Head of caudate nucleus (tissue), 42 donors: ENCODE results near the gene WIPF3.

Experiments
- DNase-seq, 42 donors: peaks; one replicate each; pipeline versions ENCODE4 v3.0.0 to v3.0.0-alpha.2; 2020 to 2021; ENCODE audit warnings: mixed read lengths in 7 of 42
- intact Hi-C: fragments of 100-400 bp; cut with DNase I; formaldehyde crosslinking; loops from one replicate; pipeline ENCODE4 v1.15.0; 2022

The WIPF3 gene, protein sequence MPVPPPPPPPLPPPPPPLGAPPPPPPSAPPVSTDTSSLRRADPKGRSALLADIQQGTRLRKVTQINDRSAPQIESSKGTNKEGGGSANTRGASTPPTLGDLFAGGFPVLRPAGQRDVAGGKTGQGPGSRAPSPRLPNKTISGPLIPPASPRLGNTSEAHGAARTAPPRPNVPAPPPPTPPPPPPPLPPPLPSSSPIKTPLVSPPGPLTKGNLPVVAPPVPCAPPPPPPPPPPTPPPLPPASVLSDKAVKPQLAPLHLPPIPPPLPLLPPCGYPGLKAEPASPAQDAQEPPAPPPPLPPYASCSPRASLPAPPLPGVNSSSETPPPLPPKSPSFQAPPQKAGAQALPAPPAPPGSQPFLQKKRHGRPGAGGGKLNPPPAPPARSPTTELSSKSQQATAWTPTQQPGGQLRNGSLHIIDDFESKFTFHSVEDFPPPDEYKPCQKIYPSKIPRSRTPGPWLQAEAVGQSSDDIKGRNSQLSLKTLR

DNA sequence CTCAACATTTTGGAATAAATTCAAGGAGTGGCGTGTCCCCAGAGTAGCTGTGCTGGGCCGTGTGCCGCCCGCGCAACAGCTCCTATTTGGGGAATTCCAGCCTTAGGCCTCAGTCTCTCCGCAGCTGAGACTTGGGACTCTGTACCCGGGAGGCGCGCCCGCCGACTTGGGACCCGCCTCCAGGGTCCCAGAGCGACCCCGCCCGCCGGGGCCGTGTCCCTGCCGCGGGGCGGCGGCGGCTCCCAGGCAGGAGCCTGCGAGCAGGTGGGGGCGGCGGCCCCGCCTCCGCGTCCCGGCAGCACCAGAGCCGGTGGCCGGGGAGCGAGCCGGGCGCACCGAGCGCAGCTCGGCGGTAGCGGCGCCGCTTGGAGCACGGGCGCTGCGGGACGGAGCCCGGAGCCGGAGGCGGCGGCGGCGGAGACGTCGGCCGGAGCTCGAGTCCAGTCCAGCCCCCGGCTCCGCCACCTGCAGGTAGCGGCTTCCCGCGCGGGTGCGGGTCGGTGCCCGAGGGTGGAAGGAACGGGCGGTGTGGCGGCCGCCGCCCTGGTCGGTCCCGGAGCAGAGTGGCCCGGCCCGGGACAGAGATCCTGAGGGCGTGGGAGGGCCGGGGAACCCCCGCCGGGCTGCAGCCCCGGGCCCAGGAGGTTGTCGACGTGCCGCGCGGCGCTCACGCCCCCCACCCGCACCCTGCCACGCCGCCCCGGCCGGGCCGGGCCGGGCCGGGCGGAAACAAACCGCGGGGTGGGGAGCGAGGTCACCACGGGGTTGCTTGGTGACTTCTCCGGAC is at the start of gene WIPF3:
WIPF3 (plus strand) TSS at position 301 of the 787 bp plus-strand sequence. CDS start 28,217 bp downstream, outside the sequence.
- intact Hi-C loops = no loop called here
- DNase-seq = peak in 27 of 42 donors; percentile 10 to 68 (median 42)

DNA sequence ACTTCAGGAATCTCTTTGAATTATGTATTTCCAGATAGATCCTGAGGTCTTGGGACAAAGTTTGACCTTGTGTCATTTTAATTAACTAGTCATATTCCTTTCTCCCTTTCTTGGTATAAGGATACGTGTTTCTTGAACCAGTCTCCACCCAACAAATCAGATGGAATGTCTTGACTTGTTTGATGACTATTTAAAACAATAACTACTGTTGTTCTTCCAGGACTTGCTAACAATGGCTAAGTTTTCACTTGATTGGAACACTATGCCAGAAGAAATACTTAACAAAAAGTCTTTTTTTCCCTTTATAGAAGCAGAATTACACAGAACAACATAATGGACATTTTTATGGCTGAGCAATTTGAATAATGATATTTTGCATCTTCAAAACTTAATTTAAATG is 43.0 kb upstream of the WIPF3 start:
- no peak for DNase-seq
- intact Hi-C loops = no loop called here

DNA sequence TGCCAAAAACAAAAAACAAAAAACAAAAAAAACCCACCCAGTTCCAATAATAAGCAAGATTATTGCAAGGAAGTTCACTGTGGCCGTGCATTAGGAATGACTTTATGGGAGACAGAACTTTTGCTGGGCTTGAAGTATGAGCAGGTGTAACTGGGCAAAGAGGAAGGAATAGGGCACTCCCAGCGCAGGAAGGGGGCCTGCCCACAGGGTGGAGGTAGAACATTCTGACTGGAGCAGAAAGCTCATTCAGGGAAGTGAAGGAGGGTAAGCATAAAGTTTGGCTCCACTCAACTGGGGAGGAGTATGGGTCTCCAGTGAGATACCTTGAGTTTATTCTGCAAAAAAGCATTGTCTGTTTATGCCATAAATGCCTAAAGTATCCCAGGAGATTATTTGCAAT is 42.1 kb upstream of the WIPF3 start:
- no peak for DNase-seq
- intact Hi-C loops = no loop called here

DNA sequence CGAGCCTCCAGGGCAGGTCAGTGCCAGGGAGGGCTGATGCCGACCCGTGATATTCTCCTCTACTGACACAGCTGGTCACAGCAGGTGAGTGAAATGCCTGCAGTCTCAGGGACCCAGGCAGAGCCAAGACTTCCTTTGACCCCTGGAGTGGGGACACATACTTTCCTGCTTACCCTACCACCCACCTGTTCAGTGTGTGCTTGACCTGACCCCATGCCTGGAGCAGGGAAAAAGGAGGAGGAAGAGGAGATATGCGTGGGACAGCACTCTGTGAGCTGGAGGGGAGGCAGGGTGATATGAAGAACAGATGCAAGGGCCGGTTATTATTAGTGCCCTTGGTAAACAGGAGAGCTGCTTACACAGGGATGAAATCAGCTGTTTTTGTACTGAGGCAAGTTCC is 40.8 kb upstream of the WIPF3 start:
- DNase-seq = no peak
- intact Hi-C loops = no loop called here

DNA sequence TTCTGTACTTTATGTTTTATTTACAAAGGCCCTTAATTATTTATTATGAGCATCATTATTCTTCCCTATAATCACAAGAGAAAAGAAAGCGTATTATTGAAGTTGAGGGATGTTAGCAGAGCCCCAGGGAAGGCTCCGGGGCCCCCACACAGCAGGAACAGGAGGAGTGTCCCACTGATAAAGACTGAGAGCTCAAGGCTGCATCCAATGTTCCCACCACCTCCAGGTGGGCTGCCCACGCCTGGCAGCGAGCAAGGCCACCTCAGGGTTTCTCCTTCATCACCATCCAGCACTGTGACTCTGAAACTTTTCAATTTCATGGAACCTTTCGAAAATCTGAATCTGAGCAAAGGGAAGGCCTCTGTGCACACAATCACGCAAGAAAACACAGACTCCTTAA is 35.9 kb upstream of the WIPF3 start:
- DNase-seq = no peak
- intact Hi-C loops = no loop called here

DNA sequence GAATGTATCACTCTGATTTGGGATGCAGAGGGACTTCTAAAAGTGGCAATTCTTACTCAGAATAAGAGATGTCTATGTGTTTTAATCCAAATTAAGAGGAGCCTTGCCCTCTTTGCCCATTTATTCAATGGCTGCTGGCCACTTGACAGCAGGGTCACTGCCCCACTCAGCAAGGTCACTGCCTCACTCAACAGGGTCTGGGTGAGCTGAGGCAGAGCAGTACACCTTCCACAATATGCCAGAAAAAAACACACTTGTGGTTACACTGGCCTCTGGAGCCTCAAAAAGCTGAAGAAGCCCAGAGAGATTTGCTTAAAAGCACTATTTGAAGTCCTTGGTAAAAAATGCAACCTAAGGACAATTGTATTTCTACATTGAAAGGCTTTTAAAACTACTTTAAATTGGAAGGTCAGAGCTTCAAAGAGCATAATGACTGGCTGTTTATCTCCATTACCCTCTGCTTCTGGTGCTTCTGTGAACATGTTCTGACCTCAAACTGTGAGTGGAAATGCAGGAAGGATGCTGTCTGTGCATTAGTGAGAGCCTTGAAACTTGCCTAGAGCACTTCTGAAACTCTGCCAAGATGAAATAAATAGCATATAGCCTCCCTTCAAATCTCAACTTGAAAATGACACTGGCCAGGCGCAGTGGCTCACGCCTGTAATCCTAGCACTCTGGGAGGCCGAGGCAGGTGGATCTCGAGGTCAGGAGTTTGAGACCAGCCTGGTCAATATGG is 35.1 kb upstream of the WIPF3 start:
- intact Hi-C loops = no loop called here
- no peak for DNase-seq

DNA sequence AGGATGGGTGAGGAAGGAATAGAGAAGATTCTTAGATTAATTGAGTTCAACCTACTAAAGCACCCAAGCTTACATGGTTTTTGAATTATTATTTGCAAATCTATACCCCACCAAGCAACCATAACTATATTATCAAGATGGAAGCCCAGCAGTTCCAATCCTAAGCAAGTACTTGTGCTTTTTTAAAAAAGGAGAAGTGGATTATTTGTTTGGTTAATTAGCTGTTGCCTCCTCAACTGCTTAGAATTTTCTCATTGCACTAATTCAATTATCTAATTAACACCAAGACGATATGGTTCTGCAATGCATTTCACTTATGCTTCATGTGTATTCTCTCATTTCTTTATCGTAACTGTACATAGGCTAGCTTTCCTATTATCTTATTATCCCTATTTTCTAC is 27.3 kb upstream of the WIPF3 start:
- no peak for DNase-seq
- intact Hi-C loops = no loop called here

DNA sequence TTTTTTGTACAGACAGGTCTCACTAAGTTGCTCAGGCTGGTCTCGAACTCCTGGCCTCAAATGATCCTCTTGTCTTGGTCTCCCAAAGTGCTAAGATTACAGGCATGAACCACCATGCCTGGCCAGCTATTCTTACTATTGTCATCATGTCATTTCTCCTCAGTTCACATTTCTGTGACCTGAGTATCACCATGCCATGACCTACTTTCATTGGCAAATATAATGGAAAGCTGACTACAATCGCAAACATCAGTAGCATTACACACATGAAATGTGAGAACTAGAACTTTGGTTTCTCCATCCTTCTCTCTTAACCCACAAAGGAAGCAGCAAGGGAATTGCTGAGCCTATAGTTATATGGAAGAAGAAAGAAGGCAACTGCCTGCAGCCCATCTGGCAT is 26.0 kb upstream of the WIPF3 start:
- no peak for DNase-seq
- intact Hi-C loops = no loop called here

DNA sequence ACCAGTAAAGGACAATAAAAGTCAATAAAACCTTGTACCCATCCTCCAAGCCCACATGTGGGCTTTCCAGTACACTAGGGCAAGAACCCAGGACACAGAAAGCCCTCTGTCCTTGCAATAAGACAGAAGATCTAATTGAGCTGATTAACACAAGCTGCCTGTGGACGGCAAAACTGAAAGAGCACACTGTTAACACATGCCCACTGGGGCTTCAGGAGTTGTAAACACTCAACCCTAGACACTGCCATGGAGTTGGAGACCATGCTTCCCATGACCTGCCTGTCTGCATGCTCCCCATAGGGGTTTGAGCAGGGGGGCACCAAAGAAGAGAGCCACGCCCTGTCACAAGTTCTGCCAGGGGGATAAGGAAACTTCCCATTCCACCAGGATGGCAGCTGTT is 22.6 kb upstream of the WIPF3 start:
- intact Hi-C loops = no loop called here
- no peak for DNase-seq

DNA sequence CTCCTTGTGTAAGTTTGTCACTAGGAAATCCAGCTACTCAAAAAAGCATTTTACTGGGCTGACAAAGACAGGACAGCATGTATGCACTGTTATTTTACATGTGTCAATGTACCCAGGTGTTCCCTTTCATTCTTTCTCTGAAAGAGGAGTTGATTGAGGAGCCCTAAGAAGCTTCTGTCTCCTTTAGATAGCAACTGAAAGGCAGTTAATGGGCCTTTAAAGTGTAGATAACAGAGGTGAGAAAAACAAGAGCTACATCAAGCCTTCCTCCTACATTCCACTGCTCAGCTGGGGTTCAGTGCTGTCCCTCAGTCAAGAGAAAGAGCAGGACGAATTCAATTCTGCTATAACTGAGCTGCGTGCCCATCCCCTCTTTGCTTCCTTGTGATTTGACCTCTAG is 12.8 kb upstream of the WIPF3 start:
- intact Hi-C loops = no loop called here
- no peak for DNase-seq

DNA sequence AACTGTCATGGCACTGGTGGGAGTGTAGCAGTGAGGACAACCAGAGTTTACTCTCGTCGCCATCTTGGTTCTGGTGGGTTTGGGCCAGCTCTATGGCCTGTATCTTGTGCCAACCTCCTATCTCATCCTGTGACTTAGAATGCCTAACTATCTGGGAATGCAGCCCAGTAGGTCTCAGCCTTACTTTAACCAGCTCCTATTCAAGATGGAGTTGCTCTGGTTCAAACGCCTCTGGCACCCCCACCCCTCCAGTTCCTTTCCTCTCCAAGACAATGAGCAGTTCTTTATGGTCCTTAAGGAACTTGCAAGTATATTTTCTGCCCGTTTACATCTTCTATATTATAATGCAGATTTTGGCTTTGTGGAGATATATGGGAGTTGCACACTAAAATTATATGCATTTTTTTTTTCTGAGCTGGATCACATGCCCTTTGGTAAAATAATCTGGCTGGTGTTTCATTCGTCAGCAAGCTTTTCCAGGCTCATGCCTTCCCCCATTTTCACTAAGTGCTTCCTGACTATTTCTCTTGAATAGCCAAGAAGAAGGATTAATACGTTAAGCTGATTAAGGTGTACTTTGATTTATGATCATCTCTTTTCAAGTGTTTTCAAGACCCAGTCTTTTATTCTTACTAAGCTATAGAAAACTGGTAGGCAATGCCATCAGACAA is 11.2 kb upstream of the WIPF3 start:
- intact Hi-C loops = no loop called here
- DNase-seq = no peak

DNA sequence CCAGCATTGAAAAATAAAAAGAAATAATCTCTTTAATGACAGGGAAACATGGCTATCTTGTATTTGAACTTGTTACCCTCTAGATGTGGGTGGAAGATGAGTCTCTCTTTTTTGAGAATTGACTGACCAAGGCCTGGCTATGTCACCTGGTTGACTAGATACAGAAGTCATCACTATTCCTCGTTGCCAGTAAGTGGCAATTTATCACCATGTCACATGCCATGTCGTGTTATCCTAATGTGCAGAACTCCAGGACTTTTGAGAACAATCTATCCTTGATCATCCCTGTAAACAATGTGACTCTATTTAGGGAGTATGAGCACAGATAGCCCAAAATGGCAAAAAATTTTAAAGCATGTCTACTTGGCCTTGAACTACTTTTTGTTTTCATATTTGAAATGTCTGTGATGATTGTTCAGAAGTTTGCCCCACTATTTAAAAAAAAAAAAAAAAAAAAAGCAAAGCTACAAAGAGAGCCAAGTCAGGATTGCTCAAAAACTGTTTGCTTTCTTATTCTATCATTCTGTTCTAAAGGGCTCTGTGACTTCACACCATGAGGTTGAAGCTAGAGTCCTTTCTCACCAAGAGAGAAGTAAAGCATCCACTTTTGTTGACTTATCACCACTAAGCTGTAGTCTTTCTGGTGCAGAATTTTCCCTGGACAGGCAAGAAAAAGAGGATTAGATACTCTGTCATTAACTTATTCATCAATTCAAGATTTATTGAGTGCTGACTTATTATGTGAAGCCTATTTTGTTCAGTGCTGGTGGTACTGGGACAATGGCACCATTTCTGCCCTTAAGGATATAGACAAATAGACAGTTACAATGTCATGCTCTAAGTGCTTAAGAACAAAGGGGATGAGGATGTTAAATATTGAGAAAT is 10.4 kb upstream of the WIPF3 start:
- DNase-seq = no peak
- intact Hi-C loops = no loop called here

DNA sequence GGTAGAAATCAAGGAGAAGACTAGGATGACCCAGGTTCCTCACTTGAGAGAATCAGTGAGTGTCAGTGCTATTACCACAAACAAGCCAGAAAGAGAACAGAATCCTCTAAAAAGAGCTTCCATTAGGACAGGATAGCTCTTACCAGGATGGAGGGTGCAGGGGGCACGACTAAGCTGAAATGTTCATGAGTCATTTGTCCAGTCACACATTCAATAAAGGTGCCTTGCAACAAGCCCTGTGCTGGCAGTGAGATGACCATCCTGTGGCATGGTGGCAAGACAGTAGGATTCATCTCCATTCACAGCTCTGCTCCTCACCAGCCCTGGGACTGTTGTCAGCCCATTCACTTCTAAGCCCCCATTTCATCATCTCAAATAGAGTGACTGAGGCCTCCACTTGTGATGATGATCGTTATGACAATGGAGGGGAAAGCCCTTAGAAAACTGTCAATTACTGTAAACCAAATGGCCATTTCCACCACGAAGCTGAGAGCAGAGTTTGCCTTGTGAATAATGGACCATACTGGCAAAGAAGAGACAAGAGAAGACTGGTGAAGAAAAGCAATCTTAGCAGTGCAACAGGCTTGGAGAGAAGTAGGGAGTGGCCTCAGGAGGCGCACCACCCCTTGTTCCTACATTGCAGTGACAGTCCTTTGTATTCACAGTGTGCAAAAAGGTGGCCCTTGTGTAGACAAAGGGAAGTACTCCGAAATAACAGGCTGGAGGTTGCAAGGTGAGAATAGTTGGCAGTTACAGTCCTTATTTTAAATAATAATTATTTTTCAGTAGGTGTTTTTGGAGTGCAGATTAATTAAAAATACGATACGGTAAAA is 9.0 kb upstream of the WIPF3 start:
- intact Hi-C loops = no loop called here
- DNase-seq = no peak

DNA sequence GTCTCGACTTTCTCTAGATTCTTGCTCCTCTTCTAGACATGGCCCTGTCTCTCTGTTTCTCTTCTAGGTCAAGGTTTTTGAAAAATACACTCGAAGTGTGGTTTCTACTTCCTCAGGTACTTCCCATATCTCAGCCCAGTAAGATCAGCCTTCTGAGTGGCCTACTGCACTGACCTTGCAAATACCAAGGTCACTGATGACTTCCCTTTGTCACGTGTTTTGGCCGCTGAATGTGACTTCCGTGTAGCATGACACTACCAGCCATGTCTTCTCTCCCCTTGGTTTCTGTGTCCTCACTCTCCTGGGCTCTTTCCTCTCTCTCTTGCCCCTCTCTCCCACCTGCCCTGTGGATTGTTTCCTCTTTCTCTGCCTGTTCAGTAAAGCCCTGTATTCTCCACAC is 7.9 kb upstream of the WIPF3 start:
- intact Hi-C loops = no loop called here
- no peak for DNase-seq

DNA sequence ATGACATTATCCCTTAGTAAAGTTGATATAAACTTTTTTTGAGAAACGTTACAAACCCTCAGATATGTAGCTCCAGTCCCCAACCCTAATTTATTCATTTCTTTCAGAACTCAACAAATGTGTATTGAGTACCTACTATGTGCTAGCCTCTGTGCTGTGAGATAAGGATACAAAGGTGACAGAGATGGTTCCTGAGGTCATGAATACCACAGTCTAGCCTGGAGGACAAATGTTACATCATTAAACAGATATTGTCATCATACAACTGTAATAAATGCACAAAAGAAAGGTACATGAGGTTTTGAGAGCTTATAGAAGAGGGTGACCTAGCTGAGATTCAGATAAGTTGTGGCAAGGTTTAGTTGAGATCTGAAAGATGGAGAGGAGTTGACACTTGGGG is 4.4 kb upstream of the WIPF3 start:
- intact Hi-C loops = no loop called here
- DNase-seq = no peak

DNA sequence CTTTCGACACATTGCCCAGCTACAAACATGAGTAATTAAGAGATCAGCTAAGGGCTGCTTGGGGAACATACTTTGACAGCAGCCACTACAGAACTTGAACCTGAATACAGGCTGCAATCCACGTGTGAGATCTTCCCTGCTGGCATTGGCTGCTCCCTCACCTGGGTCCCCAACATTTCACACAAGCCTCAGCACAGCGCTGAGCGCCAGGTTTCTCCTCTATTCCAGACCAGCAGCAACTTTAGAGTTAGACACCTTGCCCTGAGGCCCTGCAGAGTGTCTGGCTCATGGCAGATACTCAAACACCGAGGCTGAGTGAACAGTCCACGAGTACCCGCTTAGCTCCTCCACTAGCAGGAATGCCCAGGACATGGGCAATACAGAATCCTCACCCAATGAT is 1.3 kb upstream of the WIPF3 start:
- intact Hi-C loops = no loop called here
- no peak for DNase-seq

DNA sequence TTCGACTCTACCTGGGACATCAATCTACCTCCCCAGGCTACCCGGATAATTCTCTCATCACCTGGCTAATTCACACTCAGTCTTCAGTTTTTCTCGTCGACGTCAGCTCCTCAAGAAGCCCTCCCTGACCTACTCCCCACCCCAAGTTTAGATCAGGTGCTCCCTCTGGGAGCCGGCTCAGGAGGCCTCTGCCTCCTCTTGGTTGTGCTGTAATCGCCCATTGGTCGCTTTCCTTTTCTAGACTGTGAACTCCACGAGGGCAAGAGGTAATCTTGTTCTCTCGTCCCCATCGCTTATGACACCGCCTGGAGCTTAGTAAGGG is 461 bp upstream of the WIPF3 start:
- intact Hi-C loops = no loop called here
- peak in 4 of 42 donors; percentile 6 to 40 (median 21) for DNase-seq
